Transverse colon (tissue), 4 donors: ENCODE measurements around the gene MFRP. TPM values are rescaled to one million over a fixed set of nuclear protein-coding genes. Genes with fewer than 3 reads are reported as not detected.

ENCODE experiments used
- DNase-seq: peaks from one replicate; pipeline ENCODE4 v3.0.0-alpha.2; 2019
- H3K27ac ChIP-seq, 4 donors: fragments of 200-600 bp; sonication (generic); 2 replicates each; pipeline ENCODE4 v1.5.1; 2016 to 2018; ENCODE audit warnings: inconsistent platforms in 4 of 4
- H3K27me3 ChIP-seq: fragments of 200-600 bp; sonication (generic); 2 replicates; pipeline ENCODE4 v1.5.1; 2017; ENCODE audit warnings: inconsistent platforms
- H3K36me3 ChIP-seq, 4 donors: fragments of 200-600 bp; sonication (generic); 2 replicates each; pipeline ENCODE4 v1.5.1; 2017 to 2019; ENCODE audit warnings: inconsistent platforms in 4 of 4
- H3K4me1 ChIP-seq, 4 donors: fragments of 200-600 bp; sonication (generic); 2 replicates each; pipeline ENCODE4 v1.5.1; 2017 to 2020; ENCODE audit warnings: inconsistent platforms in 4 of 4
- H3K4me3 ChIP-seq, 4 donors: fragments of 200-600 bp; sonication (generic); 1 replicate in 1 of 4; 2 replicates in 3 of 4; pipeline versions ENCODE4 v1.5.1 to v1.6.1; 2017 to 2019; ENCODE audit warnings: inconsistent platforms in 4 of 4
- H3K9me3 ChIP-seq, 2 donors: fragments of 200-600 bp; sonication (generic); 2 replicates each; pipeline ENCODE4 v1.5.1; 2017 to 2019; ENCODE audit warnings: inconsistent platforms in 2 of 2
- CTCF ChIP-seq, 5 experiments: fragments of 200-600 bp in 3 of 5; fragments of 450-650 bp in 2 of 5; sonication (generic) in 3 of 5; IDR thresholded peaks; 1 replicate in 2 of 5; 2 replicates in 3 of 5; pipeline ENCODE4 v1.5.1; 2016 to 2017; ENCODE audit warnings: antibody characterized with exemption in 5 of 5, inconsistent platforms in 3 of 5, mild to moderate bottlenecking in 2 of 5, moderate library complexity in 1 of 5
- EP300 ChIP-seq: sonication (generic); formaldehyde crosslinking; IDR thresholded peaks from one replicate; pipeline ENCODE4 v1.6.1; 2017; ENCODE audit warnings: antibody characterized with exemption, low read depth
- POLR2A ChIP-seq: fragments of 450-650 bp; IDR thresholded peaks from one replicate; pipeline ENCODE4 v1.6.1; 2016; ENCODE audit warnings: antibody characterized with exemption, mild to moderate bottlenecking, moderate library complexity
- POLR2AphosphoS5 ChIP-seq, 3 donors: sonication (generic); formaldehyde crosslinking; IDR thresholded peaks; one replicate each; pipeline ENCODE4 v1.6.1; 2016; ENCODE audit warnings: antibody characterized with exemption in 3 of 3
- WGBS, 2 donors: methylation state at CpG; one replicate each; pipeline ENCODE4 v1.1.5; 2018; ENCODE audit warnings: low coverage in 1 of 2; 5-methylcytosine and 5-hydroxymethylcytosine counted together
- in situ Hi-C, 4 donors: fragments of 200-750 bp; cut with MboI; loops; one replicate each; pipeline versions ENCODE4 v1.15.0 to v1.15.1; 2017; ENCODE audit warnings: low sequenced_read_pairs in 3 of 4, low pct_ligation_motif_present in 1 of 4, low pct_unique_long_range_greater_than_20kb in 1 of 4
- intact Hi-C: fragments of 100-400 bp; cut with DNase I; formaldehyde crosslinking; loops from one replicate; pipeline ENCODE4 v1.15.1; 2023; ENCODE audit warnings: low total_unique reads
- total RNA-seq, 4 donors: library from RNA; depleted of rRNA; stranded (reverse); fragments of >200 nt; gene quantifications; one replicate each; pipeline ENCODE4 v1.1.0, GENCODE V29; 2016

The MFRP gene
- total RNA-seq, 4 donors from 2014 or later, result 0.32 TPM; not detected in 3

- Histone ChIP-seq H3K36me3 (no peaks in the 10 kb centered on the region), H3K27me3 (peaks cover 14% of the 10 kb centered on the region), H3K9me3 (no peaks in the 10 kb centered on the region), H3K4me3 (peak overlapping the region in 2 of 4 donors; percentile 40 to 61), H3K27ac (peak overlapping the region; percentile 33 to 86 (median 82)), H3K4me1 (peaks cover 24 to 58% (median 49%) of the 10 kb centered on the region in 4 donors)
- no peak for DNase-seq
- in situ Hi-C loops, result no loop called here
- no peak for TF ChIP-seq POLR2AphosphoS5 (IDR thresholded peaks at IDR 0.05)
- TF ChIP-seq POLR2A, result no peak
- no peak for TF ChIP-seq EP300
- TF ChIP-seq CTCF (IDR thresholded peaks at IDR 0.05), result no peak
- intact Hi-C loops, result no loop called here
- 86 to 93% methylated on average over 3 to 11 of the region's 11 CpGs for WGBS, 2 donors
Observed at GRCh38 chr11:119361941-119362725, 15.6 kb upstream of the MFRP start.

- no peak for DNase-seq
- Histone ChIP-seq H3K27me3 (peaks cover 14% of the 10 kb centered on the region), H3K9me3 (no peaks in the 10 kb centered on the region), H3K36me3 (no peaks in the 10 kb centered on the region), H3K4me1 (peaks cover 16 to 54% (median 45%) of the 10 kb centered on the region in 4 donors), H3K27ac (peak overlapping the region; percentile 33 to 86 (median 82)), H3K4me3 (peak overlapping the region in 1 of 4 donors; percentile 4)
- intact Hi-C loops, result no loop called here
- WGBS, 2 donors, result 13 to 43% methylated on average over 3 to 8 of the region's 8 CpGs
- TF ChIP-seq EP300 (no peak), POLR2AphosphoS5 (IDR thresholded peaks at IDR 0.05) (no peak), POLR2A (no peak), CTCF (IDR thresholded peaks at IDR 0.05) (no peak)
- in situ Hi-C loops, result no loop called here
Observed at GRCh38 chr11:119361056-119361787, 14.7 kb upstream of the MFRP start.

- Histone ChIP-seq H3K36me3 (no peaks in the 10 kb centered on the region), H3K27me3 (peaks cover 21% of the 10 kb centered on the region), H3K4me1 (peaks cover 13 to 43% (median 31%) of the 10 kb centered on the region in 4 donors), H3K9me3 (no peaks in the 10 kb centered on the region), H3K27ac (no peak overlapping the region), H3K4me3 (no peak overlapping the region)
- intact Hi-C loops, result loop anchor here (5.0 kb wide), 1 partner anchor 113 kb away; no protein-coding TSS in a partner anchor
- no peak for TF ChIP-seq EP300
- DNase-seq, result no peak
- in situ Hi-C loops, result loop anchor here in 3 of 4 donors (5.0 to 10.0 kb wide), 2 partner anchors 113 to 115 kb away; no protein-coding TSS in a partner anchor
- 75 to 100% methylated on average over 1 to 10 of the region's 10 CpGs for WGBS, 2 donors
Observed at GRCh38 chr11:119359365-119360214, 13.1 kb upstream of the MFRP start.

DNA sequence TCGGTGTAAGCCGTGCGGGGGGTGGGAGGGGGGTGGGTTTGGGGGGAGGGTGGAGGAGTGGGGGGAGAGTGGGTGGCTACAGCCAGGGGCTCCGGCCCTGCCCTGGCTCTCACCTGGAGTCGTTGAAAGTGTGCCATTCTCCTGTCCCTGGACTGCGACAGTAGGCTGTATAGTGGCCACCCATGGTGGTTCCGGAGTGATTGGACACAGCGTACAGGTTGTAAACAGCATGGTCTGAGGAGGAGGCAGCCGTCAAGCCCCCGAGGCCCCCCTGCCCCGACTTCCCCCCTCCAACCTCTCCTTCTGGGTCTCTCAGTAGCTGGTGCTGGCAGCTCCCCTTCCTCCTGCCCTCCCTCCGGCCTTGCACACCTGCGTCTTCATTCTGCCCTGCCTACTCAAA, 10.6 kb upstream of the MFRP start:
- H3K36me3 ChIP-seq, result no peaks in the 10 kb centered on the region
- H3K4me1 ChIP-seq, result peaks cover 7 to 32% (median 16%) of the 10 kb centered on the region in 4 donors
- intact Hi-C loops, result loop anchor here (5.0 kb wide), 1 partner anchor 115 kb away; no protein-coding TSS in a partner anchor
- no peaks in the 10 kb centered on the region for H3K9me3 ChIP-seq
- TF ChIP-seq CTCF (IDR thresholded peaks at IDR 0.05), result no peak
- TF ChIP-seq POLR2A, result no peak
- TF ChIP-seq EP300, result no peak
- no peak for TF ChIP-seq POLR2AphosphoS5 (IDR thresholded peaks at IDR 0.05)
- in situ Hi-C loops, result loop anchor here in 3 of 4 donors (5.0 to 10.0 kb wide), 2 partner anchors 115 to 118 kb away; no protein-coding TSS in a partner anchor
- no peak for DNase-seq
- peak overlapping the region; percentile 48 to 77 (median 72) for H3K27ac ChIP-seq
- H3K4me3 ChIP-seq, result peak overlapping the region in 3 of 4 donors; percentile 37 to 59 (median 41)
- 38% methylated on average over 13 of the region's 13 CpGs; no CpG with 5 or more reads in 1 of the 2 donors for WGBS, 2 donors
- H3K27me3 ChIP-seq, result peaks cover 7% of the 10 kb centered on the region
